Neural cell (in vitro differentiated cells): ENCODE measurements around the gene ZBP1.

ENCODE experiments used
- EP300 ChIP-seq: fragments of 450-650 bp; conservative IDR thresholded peaks from 2 replicates; pipeline ENCODE4 v1.6.1; 2014; ENCODE audit warnings: antibody characterized with exemption, mild to moderate bottlenecking, moderate library complexity; ENCODE audit not compliant: poor library complexity, severe bottlenecking
- RAD21 ChIP-seq: fragments of 450-650 bp; conservative IDR thresholded peaks from 2 replicates; pipeline ENCODE4 v1.6.1; 2014; ENCODE audit warnings: antibody characterized with exemption, mild to moderate bottlenecking, moderate library complexity
- SMC3 ChIP-seq: fragments of 450-650 bp; conservative IDR thresholded peaks from 2 replicates; pipeline ENCODE4 v1.6.1; 2014; ENCODE audit warnings: antibody characterized with exemption, mild to moderate bottlenecking, moderate library complexity; ENCODE audit not compliant: poor library complexity
- TAF1 ChIP-seq: IDR thresholded peaks from 2 replicates; pipeline ENCODE4 v1.6.1; 2012; ENCODE audit warnings: low read depth
- TF ChIP-seq, protein P1 (sequence below): fragments of 450-650 bp; IDR thresholded peaks from 2 replicates; pipeline ENCODE4 v1.5.1; 2014; ENCODE audit warnings: antibody characterized with exemption, mild to moderate bottlenecking, moderate library complexity; ENCODE audit not compliant: poor library complexity, severe bottlenecking
- TF ChIP-seq, protein P2 (sequence below): IDR thresholded peaks from 2 replicates; pipeline ENCODE4 v1.6.1; 2012; ENCODE audit warnings: borderline replicate concordance

DNA sequence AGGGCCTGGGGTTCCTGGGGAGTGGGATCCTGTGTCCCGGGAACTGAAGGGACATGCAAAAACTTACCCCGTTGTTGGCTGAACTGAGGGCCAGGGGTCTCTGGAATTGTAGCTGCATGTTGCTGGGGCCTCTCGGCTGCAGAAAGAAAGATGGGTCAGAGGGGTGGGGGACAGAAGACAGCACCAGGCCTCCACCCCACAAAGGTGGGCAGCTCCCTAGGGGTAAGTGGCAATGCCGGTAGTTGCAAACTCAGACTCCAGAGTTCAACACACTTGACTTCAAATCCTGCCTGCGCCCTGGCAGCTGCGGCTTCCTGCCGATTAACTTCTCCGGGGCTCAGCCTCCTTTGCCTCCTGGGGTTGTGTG, 4.8 kb downstream of the ZBP1 start:
- TF ChIP-seq, protein P1, sequence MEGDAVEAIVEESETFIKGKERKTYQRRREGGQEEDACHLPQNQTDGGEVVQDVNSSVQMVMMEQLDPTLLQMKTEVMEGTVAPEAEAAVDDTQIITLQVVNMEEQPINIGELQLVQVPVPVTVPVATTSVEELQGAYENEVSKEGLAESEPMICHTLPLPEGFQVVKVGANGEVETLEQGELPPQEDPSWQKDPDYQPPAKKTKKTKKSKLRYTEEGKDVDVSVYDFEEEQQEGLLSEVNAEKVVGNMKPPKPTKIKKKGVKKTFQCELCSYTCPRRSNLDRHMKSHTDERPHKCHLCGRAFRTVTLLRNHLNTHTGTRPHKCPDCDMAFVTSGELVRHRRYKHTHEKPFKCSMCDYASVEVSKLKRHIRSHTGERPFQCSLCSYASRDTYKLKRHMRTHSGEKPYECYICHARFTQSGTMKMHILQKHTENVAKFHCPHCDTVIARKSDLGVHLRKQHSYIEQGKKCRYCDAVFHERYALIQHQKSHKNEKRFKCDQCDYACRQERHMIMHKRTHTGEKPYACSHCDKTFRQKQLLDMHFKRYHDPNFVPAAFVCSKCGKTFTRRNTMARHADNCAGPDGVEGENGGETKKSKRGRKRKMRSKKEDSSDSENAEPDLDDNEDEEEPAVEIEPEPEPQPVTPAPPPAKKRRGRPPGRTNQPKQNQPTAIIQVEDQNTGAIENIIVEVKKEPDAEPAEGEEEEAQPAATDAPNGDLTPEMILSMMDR: no peak
- TF ChIP-seq EP300 (no peak), SMC3 (no peak), TAF1 (no peak), RAD21 (no peak)
- TF ChIP-seq, protein P2, sequence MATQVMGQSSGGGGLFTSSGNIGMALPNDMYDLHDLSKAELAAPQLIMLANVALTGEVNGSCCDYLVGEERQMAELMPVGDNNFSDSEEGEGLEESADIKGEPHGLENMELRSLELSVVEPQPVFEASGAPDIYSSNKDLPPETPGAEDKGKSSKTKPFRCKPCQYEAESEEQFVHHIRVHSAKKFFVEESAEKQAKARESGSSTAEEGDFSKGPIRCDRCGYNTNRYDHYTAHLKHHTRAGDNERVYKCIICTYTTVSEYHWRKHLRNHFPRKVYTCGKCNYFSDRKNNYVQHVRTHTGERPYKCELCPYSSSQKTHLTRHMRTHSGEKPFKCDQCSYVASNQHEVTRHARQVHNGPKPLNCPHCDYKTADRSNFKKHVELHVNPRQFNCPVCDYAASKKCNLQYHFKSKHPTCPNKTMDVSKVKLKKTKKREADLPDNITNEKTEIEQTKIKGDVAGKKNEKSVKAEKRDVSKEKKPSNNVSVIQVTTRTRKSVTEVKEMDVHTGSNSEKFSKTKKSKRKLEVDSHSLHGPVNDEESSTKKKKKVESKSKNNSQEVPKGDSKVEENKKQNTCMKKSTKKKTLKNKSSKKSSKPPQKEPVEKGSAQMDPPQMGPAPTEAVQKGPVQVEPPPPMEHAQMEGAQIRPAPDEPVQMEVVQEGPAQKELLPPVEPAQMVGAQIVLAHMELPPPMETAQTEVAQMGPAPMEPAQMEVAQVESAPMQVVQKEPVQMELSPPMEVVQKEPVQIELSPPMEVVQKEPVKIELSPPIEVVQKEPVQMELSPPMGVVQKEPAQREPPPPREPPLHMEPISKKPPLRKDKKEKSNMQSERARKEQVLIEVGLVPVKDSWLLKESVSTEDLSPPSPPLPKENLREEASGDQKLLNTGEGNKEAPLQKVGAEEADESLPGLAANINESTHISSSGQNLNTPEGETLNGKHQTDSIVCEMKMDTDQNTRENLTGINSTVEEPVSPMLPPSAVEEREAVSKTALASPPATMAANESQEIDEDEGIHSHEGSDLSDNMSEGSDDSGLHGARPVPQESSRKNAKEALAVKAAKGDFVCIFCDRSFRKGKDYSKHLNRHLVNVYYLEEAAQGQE: no peak
